CD14-positive monocyte (primary cell): Measurements from ENCODE around the gene DYNLRB2. TPM values are rescaled to one million over a fixed set of nuclear protein-coding genes. Genes with fewer than 3 reads are reported as not detected.

Experiments
- DNase-seq, 3 donors: peaks; one replicate each; pipeline ENCODE4 v3.0.0-alpha.2; 2011 to 2022
- H2AFZ ChIP-seq: 2 replicates; pipeline ENCODE4 v1.6.0; 2012; ENCODE audit warnings: mild to moderate bottlenecking, low read depth, low read length, inconsistent platforms; ENCODE audit not compliant: insufficient read depth, poor library complexity, severe bottlenecking
- H3K27ac ChIP-seq, 2 donors: 1 replicate in 1 of 2; 2 replicates in 1 of 2; pipeline ENCODE4 v1.5.1; 2012 to 2013; ENCODE audit warnings: low read length in 2 of 2, control low read depth in 1 of 2, inconsistent platforms in 1 of 2, low read depth in 1 of 2, mild to moderate bottlenecking in 1 of 2
- H3K27me3 ChIP-seq, 2 donors: one replicate each; pipeline versions ENCODE4 v1.6.0 to v1.6.1; 2011 to 2013; ENCODE audit warnings: low read length in 2 of 2; ENCODE audit not compliant: control insufficient read depth in 2 of 2, insufficient read depth in 2 of 2
- H3K36me3 ChIP-seq, 2 donors: replicated peaks in 1 of 2; 1 replicate in 1 of 2; 2 replicates in 1 of 2; pipeline versions ENCODE4 v1.5.1 to v1.6.1; 2012 to 2013; ENCODE audit warnings: low read length in 2 of 2, control low read depth in 1 of 2, inconsistent platforms in 1 of 2, mild to moderate bottlenecking in 1 of 2; ENCODE audit not compliant: insufficient read depth in 2 of 2, control insufficient read depth in 1 of 2
- H3K4me1 ChIP-seq, 2 donors: 1 replicate in 1 of 2; 2 replicates in 1 of 2; pipeline versions ENCODE4 v1.5.1 to v1.6.1; 2012 to 2013; ENCODE audit warnings: low read length in 2 of 2, control low read depth in 1 of 2, inconsistent platforms in 1 of 2, mild to moderate bottlenecking in 1 of 2, moderate library complexity in 1 of 2; ENCODE audit not compliant: insufficient read depth in 2 of 2, control insufficient read depth in 1 of 2
- H3K4me2 ChIP-seq: replicated peaks from 2 replicates; pipeline ENCODE3; 2012; ENCODE audit warnings: low read length, moderate library complexity, mild to moderate bottlenecking; ENCODE audit not compliant: poor library complexity, severe bottlenecking; ENCODE audit errors: extremely low read depth
- H3K4me3 ChIP-seq, 3 experiments: fragments of 200-600 bp in 1 of 3; sonication (generic) in 1 of 3; replicated peaks in 1 of 3; 1 replicate in 2 of 3; 2 replicates in 1 of 3; pipeline ENCODE4 v1.5.1; 2011 to 2013; ENCODE audit warnings: low read length in 3 of 3, mild to moderate bottlenecking in 3 of 3, control low read depth in 2 of 3, low read depth in 2 of 3, inconsistent platforms in 1 of 3, moderate library complexity in 1 of 3
- H3K79me2 ChIP-seq: 2 replicates; pipeline ENCODE4 v1.6.0; 2012; ENCODE audit warnings: mild to moderate bottlenecking, control low read depth, inconsistent platforms, low read length, moderate library complexity; ENCODE audit not compliant: insufficient read depth
- H3K9ac ChIP-seq: 2 replicates; pipeline ENCODE4 v1.6.0; 2017; ENCODE audit warnings: low read length, mild to moderate bottlenecking; ENCODE audit not compliant: insufficient read depth, poor library complexity, severe bottlenecking
- H3K9me3 ChIP-seq, 2 donors: replicated peaks in 1 of 2; 1 replicate in 1 of 2; 2 replicates in 1 of 2; pipeline versions ENCODE4 v1.5.1 to v1.6.1; 2012 to 2013; ENCODE audit warnings: low read length in 2 of 2, control low read depth in 1 of 2; ENCODE audit not compliant: control insufficient read depth in 1 of 2, insufficient read depth in 1 of 2
- H4K20me1 ChIP-seq: 2 replicates; pipeline ENCODE4 v1.6.0; 2012; ENCODE audit warnings: mild to moderate bottlenecking, low read length, control low read depth, moderate library complexity; ENCODE audit not compliant: insufficient read depth
- H3K27ac Mint-ChIP-seq, 7 donors: one replicate each; pipeline ENCODE4 v1.8.0; 2020; ENCODE audit warnings: mild to moderate bottlenecking in 7 of 7, mixed read lengths in 7 of 7, moderate library complexity in 6 of 7, inconsistent platforms in 2 of 7
- H3K27me3 Mint-ChIP-seq, 3 donors: one replicate each; pipeline ENCODE4 v1.8.0; 2021 to 2022; ENCODE audit warnings: low read depth in 3 of 3, mild to moderate bottlenecking in 3 of 3, mixed read lengths in 3 of 3, moderate library complexity in 3 of 3, inconsistent platforms in 1 of 3
- H3K36me3 Mint-ChIP-seq, 2 donors: one replicate each; pipeline ENCODE4 v1.8.0; 2020; ENCODE audit warnings: mixed read lengths in 2 of 2, inconsistent platforms in 1 of 2, mild to moderate bottlenecking in 1 of 2
- H3K4me1 Mint-ChIP-seq: one replicate; pipeline ENCODE4 v1.8.0; 2020; ENCODE audit warnings: mild to moderate bottlenecking, mixed read lengths
- H3K4me3 Mint-ChIP-seq, 2 donors: one replicate each; pipeline ENCODE4 v1.8.0; 2020; ENCODE audit warnings: mild to moderate bottlenecking in 2 of 2, mixed read lengths in 2 of 2, moderate library complexity in 1 of 2
- H3K9me3 Mint-ChIP-seq, 7 donors: one replicate each; pipeline ENCODE4 v1.8.0; 2020 to 2022; ENCODE audit warnings: mixed read lengths in 7 of 7, mild to moderate bottlenecking in 6 of 7, moderate library complexity in 6 of 7, inconsistent platforms in 2 of 7
- CTCF ChIP-seq: fragments of 200-600 bp; IDR thresholded peaks from one replicate; pipeline ENCODE4 v1.8.0; 2022; ENCODE audit warnings: antibody characterized with exemption, mild to moderate bottlenecking
- WGBS: methylation state at CpG from one replicate; pipeline ENCODE4 v1.1.5; 2013; ENCODE audit warnings: missing lambda C conversion rate; ENCODE audit not compliant: insufficient coverage; 5-methylcytosine and 5-hydroxymethylcytosine counted together
- intact Hi-C, 2 donors: fragments of 100-400 bp; cut with micrococcal nuclease; formaldehyde crosslinking; loops; one replicate each; pipeline versions ENCODE4 v1.15.0 to v1.15.1; 2023
- polyA plus RNA-seq, 3 donors: library from polyadenylated mRNA; depleted of rRNA in 1 of 3; unstranded in 2 of 3; stranded (reverse) in 1 of 3; fragments of 300-500 nt in 2 of 3; fragments of >200 nt in 1 of 3; fragmentation: Illumina TruSeq in 2 of 3; gene quantifications; 1 replicate in 2 of 3; 2 replicates in 1 of 3; pipeline ENCODE4 v1.2.3, GENCODE V29; 2012 to 2021

DYNLRB2 gene
- polyA plus RNA-seq, 3 donors = not detected

GRCh38 chr16:80570106-80570478 is 29.3 kb downstream of the DYNLRB2 start:
- Mint-ChIP-seq H3K36me3 (no peaks in the 10 kb centered on the region), H3K27ac (peak overlapping the region in 1 of 7 donors; percentile 27), H3K4me3 (no peak overlapping the region), H3K4me1 (no peaks in the 10 kb centered on the region), H3K27me3 (peaks cover 2 to 6% (median 4%) of the 10 kb centered on the region in 3 donors), H3K9me3 (peaks cover 0 to 9% (median 3%) of the 10 kb centered on the region in 7 donors)
- Histone ChIP-seq H3K9me3 (no peaks in the 10 kb centered on the region), H2AFZ (no peak overlapping the region), H3K27me3 (no peaks in the 10 kb centered on the region), H3K9ac (no peak overlapping the region), H3K36me3 (no peaks in the 10 kb centered on the region), H3K4me3 (no peak overlapping the region), H3K27ac (no peak overlapping the region), H3K4me1 (no peaks in the 10 kb centered on the region), H3K4me2 (no peak overlapping the region), H3K79me2 (no peaks in the 10 kb centered on the region), H4K20me1 (no peaks in the 10 kb centered on the region)
- WGBS = 33% methylated on average over 6 of the region's 6 CpGs
- intact Hi-C loops = no loop called here
- no peak for DNase-seq
- TF ChIP-seq CTCF = no peak

GRCh38 chr16:80573700-80574120 is 32.9 kb downstream of the DYNLRB2 start:
- WGBS = 100% methylated on average over 2 of the region's 6 CpGs
- H3K27ac ChIP-seq = no peak overlapping the region
- no peaks in the 10 kb centered on the region for H4K20me1 ChIP-seq
- H3K4me1 ChIP-seq = no peaks in the 10 kb centered on the region
- Mint-ChIP-seq H3K9me3 (peaks cover 0 to 8% (median 4%) of the 10 kb centered on the region in 7 donors), H3K4me1 (no peaks in the 10 kb centered on the region), H3K27ac (no peak overlapping the region), H3K4me3 (no peak overlapping the region), H3K27me3 (peaks cover 1 to 5% (median 2%) of the 10 kb centered on the region in 3 donors), H3K36me3 (no peaks in the 10 kb centered on the region)
- H3K36me3 ChIP-seq = no peaks in the 10 kb centered on the region
- TF ChIP-seq CTCF = no peak
- no peak overlapping the region for H3K4me2 ChIP-seq
- no peak overlapping the region for H3K9ac ChIP-seq
- no peaks in the 10 kb centered on the region for H3K9me3 ChIP-seq
- DNase-seq = no peak
- H3K27me3 ChIP-seq = no peaks in the 10 kb centered on the region
- no peak overlapping the region for H3K4me3 ChIP-seq
- no peak overlapping the region for H2AFZ ChIP-seq
- no peaks in the 10 kb centered on the region for H3K79me2 ChIP-seq
- intact Hi-C loops = no loop called here
